ENCODE results near the gene ENOSF1.
A peak's percentile ranks its signal among the peaks of the same experiment; 100 is the strongest.

The ENOSF1 gene

DNA sequence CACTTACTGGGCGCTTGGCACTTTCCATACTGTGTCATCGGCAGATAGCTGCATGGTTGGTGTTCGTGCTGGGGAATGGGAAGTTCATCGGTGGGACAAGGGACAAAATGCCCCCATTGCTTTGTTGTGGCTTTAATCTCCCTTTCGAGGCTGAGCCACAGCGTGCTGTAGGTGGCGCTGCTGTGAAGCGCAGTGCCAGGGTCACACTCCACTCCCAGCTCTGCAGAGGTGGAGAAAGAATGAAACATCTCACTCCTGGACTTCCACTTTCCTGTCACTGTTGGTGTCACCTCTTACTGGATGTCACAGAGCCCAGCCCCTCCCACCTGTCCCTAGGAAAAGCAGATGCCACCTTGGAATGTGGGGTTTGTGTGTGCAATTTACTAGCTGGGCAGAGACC, 46.3 kb downstream of the ENOSF1 start:
- no peak overlapping the region for H3K27ac ChIP-seq
- TF ChIP-seq, protein P1, sequence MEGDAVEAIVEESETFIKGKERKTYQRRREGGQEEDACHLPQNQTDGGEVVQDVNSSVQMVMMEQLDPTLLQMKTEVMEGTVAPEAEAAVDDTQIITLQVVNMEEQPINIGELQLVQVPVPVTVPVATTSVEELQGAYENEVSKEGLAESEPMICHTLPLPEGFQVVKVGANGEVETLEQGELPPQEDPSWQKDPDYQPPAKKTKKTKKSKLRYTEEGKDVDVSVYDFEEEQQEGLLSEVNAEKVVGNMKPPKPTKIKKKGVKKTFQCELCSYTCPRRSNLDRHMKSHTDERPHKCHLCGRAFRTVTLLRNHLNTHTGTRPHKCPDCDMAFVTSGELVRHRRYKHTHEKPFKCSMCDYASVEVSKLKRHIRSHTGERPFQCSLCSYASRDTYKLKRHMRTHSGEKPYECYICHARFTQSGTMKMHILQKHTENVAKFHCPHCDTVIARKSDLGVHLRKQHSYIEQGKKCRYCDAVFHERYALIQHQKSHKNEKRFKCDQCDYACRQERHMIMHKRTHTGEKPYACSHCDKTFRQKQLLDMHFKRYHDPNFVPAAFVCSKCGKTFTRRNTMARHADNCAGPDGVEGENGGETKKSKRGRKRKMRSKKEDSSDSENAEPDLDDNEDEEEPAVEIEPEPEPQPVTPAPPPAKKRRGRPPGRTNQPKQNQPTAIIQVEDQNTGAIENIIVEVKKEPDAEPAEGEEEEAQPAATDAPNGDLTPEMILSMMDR (IDR thresholded peaks at IDR 0.05), result no peak
- no peak overlapping the region for H3K4me3 ChIP-seq
- DNase-seq (ENCODE audit: low spot score), result no peak

DNA sequence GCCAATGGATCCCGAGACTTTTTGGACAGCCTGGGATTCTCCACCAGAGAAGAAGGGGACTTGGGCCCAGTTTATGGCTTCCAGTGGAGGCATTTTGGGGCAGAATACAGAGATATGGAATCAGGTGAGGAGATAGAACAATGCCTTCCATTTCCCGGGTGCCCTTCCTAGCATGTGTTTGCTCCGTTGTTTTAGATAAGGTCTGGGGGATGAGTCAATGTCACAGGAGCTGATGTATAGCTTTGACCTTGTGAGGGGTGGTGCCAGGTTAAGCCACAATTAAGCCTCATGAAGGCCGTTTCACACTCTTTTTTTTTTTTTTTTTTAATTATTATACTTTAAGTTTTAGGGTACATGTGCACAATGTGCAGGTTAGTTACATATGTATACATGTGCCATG, 50.2 kb downstream of the ENOSF1 start:
- Histone ChIP-seq H3K4me3 (no peak overlapping the region), H3K27ac (no peak overlapping the region)
- TF ChIP-seq, protein P1 (IDR thresholded peaks at IDR 0.05), result no peak
- no peak for DNase-seq (ENCODE audit: low spot score)

GRCh38 chr18:659597-659996, 52.8 kb downstream of the ENOSF1 start:
- no peak for DNase-seq (ENCODE audit: low spot score)
- TF ChIP-seq, protein P1 (IDR thresholded peaks at IDR 0.05), result no peak
- Histone ChIP-seq H3K4me3 (no peak overlapping the region), H3K27ac (no peak overlapping the region)

DNA sequence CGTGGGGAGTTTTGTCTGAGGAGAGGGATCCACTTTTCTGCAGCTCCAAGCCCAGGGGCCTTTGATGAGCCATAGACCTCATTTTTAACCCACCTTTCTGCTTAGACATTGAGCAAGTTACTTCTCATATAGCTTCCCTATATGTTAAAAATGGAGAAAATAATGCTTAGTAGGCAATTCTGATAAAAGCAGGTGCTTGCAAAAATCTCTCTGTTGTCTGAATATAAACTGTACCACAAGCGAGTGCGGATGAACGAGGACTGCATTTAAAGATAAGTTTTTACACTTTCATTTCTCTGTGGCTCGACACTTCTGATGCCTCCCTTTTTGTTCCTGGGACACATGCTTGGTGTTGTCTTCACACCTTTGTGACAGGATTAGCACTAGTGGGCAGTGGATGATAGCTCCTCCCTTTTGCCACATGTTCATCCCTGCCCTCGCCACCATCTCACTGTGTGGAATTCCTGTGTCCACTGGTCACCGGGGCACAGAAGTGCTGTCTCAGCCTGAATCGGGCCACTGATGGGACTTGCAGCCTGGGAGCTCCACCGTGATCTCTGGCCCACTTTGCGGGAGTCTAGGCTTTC, 53.4 kb downstream of the ENOSF1 start:
- Histone ChIP-seq H3K4me3 (peak overlapping the region; percentile 83), H3K27ac (no peak overlapping the region)
- TF ChIP-seq, protein P1 (IDR thresholded peaks at IDR 0.05), result no peak
- DNase-seq (ENCODE audit: low spot score), result no peak

DNA sequence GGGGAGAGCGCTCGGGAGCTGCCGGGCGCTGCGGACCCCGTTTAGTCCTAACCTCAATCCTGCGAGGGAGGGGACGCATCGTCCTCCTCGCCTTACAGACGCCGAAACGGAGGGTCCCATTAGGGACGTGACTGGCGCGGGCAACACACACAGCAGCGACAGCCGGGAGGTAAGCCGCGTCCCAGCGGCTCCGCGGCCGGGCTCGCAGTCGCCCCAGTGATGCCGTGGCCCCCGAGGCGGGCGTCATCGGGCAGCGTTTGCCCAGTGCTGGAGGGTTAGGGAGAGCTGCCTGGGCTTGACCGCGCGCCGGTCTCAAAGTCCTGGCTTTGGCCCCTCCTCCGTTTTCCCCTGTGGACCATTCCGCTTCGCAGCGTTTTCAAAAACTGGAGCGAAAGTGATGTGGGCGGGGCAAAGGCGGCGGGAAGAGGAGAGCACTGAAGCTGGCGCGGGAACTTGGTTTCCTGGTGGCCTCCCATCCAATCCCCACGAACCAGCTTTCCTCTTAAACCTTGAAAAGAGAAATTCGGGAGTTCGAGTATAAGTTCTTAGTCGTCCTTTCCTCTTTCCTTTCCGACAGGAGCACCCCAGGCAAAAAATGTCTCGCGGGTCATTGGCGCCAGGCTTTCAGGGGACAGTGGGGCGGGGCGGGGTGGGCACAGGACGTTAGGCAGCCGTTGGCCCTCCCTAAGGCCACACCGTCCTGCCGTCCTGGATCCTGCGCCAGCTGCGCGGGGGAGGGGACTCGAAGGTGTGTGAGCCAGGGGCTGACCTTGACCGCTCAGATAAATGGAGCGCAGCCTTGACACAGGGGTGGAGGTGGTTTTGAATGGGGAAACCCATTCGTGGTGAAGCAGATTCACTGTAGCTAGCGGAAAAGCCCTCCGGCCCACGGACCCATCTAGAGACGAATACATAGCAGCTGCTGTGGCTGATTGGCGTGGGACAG, 54.2 kb downstream of the ENOSF1 start:
- peak; percentile 78 for DNase-seq (ENCODE audit: low spot score)
- TF ChIP-seq, protein P1 (IDR thresholded peaks at IDR 0.05), result no peak
- H3K27ac ChIP-seq, result peak overlapping the region in 1 of 2 donors; percentile 32
- H3K4me3 ChIP-seq, result peak overlapping the region; percentile 83

DNA sequence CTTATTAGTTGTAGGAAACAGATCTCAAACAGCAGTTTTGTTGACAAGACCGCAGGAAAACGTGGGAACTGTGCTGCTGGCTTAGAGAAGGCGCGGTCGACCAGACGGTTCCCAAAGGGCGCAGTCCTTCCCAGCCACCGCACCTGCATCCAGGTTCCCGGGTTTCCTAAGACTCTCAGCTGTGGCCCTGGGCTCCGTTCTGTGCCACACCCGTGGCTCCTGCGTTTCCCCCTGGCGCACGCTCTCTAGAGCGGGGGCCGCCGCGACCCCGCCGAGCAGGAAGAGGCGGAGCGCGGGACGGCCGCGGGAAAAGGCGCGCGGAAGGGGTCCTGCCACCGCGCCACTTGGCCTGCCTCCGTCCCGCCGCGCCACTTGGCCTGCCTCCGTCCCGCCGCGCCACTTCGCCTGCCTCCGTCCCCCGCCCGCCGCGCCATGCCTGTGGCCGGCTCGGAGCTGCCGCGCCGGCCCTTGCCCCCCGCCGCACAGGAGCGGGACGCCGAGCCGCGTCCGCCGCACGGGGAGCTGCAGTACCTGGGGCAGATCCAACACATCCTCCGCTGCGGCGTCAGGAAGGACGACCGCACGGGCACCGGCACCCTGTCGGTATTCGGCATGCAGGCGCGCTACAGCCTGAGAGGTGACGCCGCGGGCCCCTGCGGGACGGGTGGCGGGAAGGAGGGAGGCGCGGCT, 55.0 kb downstream of the ENOSF1 start, which contains the start of gene TYMS:
TSS of gene TYMS (plus strand) at position 343 of the 690 bp plus-strand sequence. CDS start at position 433, 90 bp downstream.
- Histone ChIP-seq H3K4me3 (peak within 1 kb of the TSS; percentile 83), H3K27ac (peak within 1 kb of the TSS in 1 of 2 donors; percentile 32)
- no peak for DNase-seq (ENCODE audit: low spot score)
- TF ChIP-seq, protein P1 (IDR thresholded peaks at IDR 0.05), result no peak
